ENCODE measurements around the gene CD82. TPM values are rescaled to one million over a fixed set of nuclear protein-coding genes. Genes with fewer than 3 reads are reported as not detected.

Gene CD82
- polyA plus RNA-seq, 1 of the 3 experiments (the other 2 are of a cell fraction): 39.2 TPM

- no peak overlapping the region for H3K4me3 ChIP-seq (ENCODE audit: low read depth in 2 of 2, low read length in 1 of 2)
- H3K4me1 ChIP-seq (ENCODE audit: control insufficient read depth in 1 of 2, insufficient read depth in 2 of 2, low read depth in 1 of 2, low read length in 1 of 2): peaks cover 0 to 30% of the 10 kb centered on the region in 2 experiments; a peak in 1 of 4 replicates
- no peak for DNase-seq
- no peak overlapping the region for H3K9ac ChIP-seq
- ChIA-PET POLR2A (no interaction called here), CTCF (interaction anchor here (0.6 to 3.0 kb wide), 7 partner anchors 9 to 487 kb away, joined by 3 to 11 read pairs (median 3); no protein-coding TSS in a partner anchor)
- WGBS (ENCODE audit: low lambda C conversion rate): 51% methylated on average over 2 of the region's 2 CpGs
- H3K79me2 ChIP-seq (ENCODE audit: insufficient read depth): no peaks in the 10 kb centered on the region
- H3K27me3 ChIP-seq (ENCODE audit: insufficient read depth): no peaks in the 10 kb centered on the region
- H3K36me3 ChIP-seq (replicated peaks in 1 of 2; ENCODE audit: control insufficient read depth in 1 of 2, insufficient read depth in 2 of 2, low read length in 1 of 2): no peaks in the 10 kb centered on the region
- H2AFZ ChIP-seq (ENCODE audit: low read depth): no peak overlapping the region
- no peak overlapping the region for H3K4me2 ChIP-seq
- no peaks in the 10 kb centered on the region for H4K20me1 ChIP-seq (ENCODE audit: insufficient read depth)
- H3K9me2 ChIP-seq: no peaks in the 10 kb centered on the region
- TF ChIP-seq ELF1 (IDR thresholded peaks at IDR 0.05) (no peak), USF2 (IDR thresholded peaks at IDR 0.05; ENCODE audit: borderline replicate concordance, low read depth, low read length) (no peak), SIN3A (IDR thresholded peaks at IDR 0.05; ENCODE audit: borderline replicate concordance, low read depth, low read length) (no peak), TAF1 (IDR thresholded peaks at IDR 0.05; ENCODE audit: borderline replicate concordance, low read depth, low read length) (no peak), YY1 (IDR thresholded peaks at IDR 0.05; ENCODE audit: low read depth) (no peak), FOXM1 (IDR thresholded peaks at IDR 0.05; ENCODE audit: low read depth) (no peak), TEAD4 (IDR thresholded peaks at IDR 0.05; ENCODE audit: borderline replicate concordance, insufficient read depth) (no peak), RAD21 (IDR thresholded peaks at IDR 0.05; ENCODE audit: low read length) (no peak), NRF1 (IDR thresholded peaks at IDR 0.05; ENCODE audit: low read depth, low read length) (no peak), REST (IDR thresholded peaks at IDR 0.05; ENCODE audit: low read depth, low read length) (no peak), FOSL2 (IDR thresholded peaks at IDR 0.05; ENCODE audit: borderline replicate concordance, low read depth) (no peak), USF1 (IDR thresholded peaks at IDR 0.05; ENCODE audit: borderline replicate concordance, low read depth) (no peak), SMC3 (IDR thresholded peaks at IDR 0.05; ENCODE audit: low read depth, low read length) (no peak)
- no peaks in the 10 kb centered on the region for H3F3A ChIP-seq (replicated peaks; ENCODE audit: insufficient read depth)
- no peak overlapping the region; a peak in 1 of 4 replicates for H3K27ac ChIP-seq (ENCODE audit: low read depth in 2 of 2, low read length in 1 of 2)
- H3K9me3 ChIP-seq: no peaks in the 10 kb centered on the region
These were observed 15.2 kb downstream of the CD82 start for GRCh38 chr11:44580701-44581100.
